OCI-LY3 (cell line): Measurements from ENCODE around the gene ITGB1.

Experiments
- H2AFZ ChIP-seq: fragments of 200-600, 300-600 bp; shearing (Covaris generic); 2 replicates; pipeline ENCODE4 v1.6.0; 2014; ENCODE audit warnings: antibody characterized with exemption, low read depth, low read length
- H3K27ac ChIP-seq: fragments of 200-600, 300-600 bp; sonication (generic); 2 replicates; pipeline ENCODE4 v1.5.1; 2014; ENCODE audit warnings: mild to moderate bottlenecking, low read length, moderate library complexity, mixed read lengths
- H3K27me3 ChIP-seq: fragments of 200-600, 300-600 bp; sonication (generic); 2 replicates; pipeline ENCODE4 v1.6.1; 2014; ENCODE audit warnings: low read depth, low read length, mixed read lengths
- H3K36me3 ChIP-seq: fragments of 200-600, 300-600 bp; sonication (generic); replicated peaks from 2 replicates; pipeline ENCODE3; 2014; ENCODE audit warnings: low read depth, low read length, mixed read lengths
- H3K4me1 ChIP-seq: fragments of 300-600, 200-600 bp; sonication (generic); 2 replicates; pipeline ENCODE4 v1.6.1; 2014; ENCODE audit warnings: low read length, mixed read lengths
- H3K4me2 ChIP-seq: fragments of 200-600, 300-600 bp; sonication (generic); 2 replicates; pipeline ENCODE4 v1.6.1; 2014; ENCODE audit warnings: low read length, mixed read lengths
- H3K4me3 ChIP-seq: fragments of 300-600, 200-600 bp; sonication (generic); 2 replicates; pipeline ENCODE4 v1.5.1; 2014; ENCODE audit warnings: antibody characterized with exemption, mild to moderate bottlenecking, low read length, moderate library complexity
- H3K79me2 ChIP-seq: fragments of 300-600, 200-600 bp; shearing (Covaris generic); 2 replicates; pipeline ENCODE4 v1.6.1; 2014; ENCODE audit warnings: mild to moderate bottlenecking, low read length, mixed read lengths
- H3K9ac ChIP-seq: fragments of 300-600, 200-600 bp; shearing (Covaris generic); 2 replicates; pipeline ENCODE4 v1.6.0; 2014; ENCODE audit warnings: mild to moderate bottlenecking, low read length, moderate library complexity
- H3K9me3 ChIP-seq: fragments of 200-600, 300-600 bp; shearing (Covaris generic); 2 replicates; pipeline ENCODE4 v1.6.1; 2014; ENCODE audit warnings: low read length, mixed read lengths; ENCODE audit not compliant: insufficient read depth
- H4K20me1 ChIP-seq: fragments of 200-600, 300-600 bp; sonication (generic); 2 replicates; pipeline ENCODE4 v1.6.1; 2016; ENCODE audit warnings: low read length, mixed read lengths; ENCODE audit not compliant: insufficient read depth
- CTCF ChIP-seq: fragments of 200-600, 300-600 bp; sonication (generic); IDR thresholded peaks from 2 replicates; pipeline ENCODE4 v1.5.1; 2014; ENCODE audit warnings: antibody characterized with exemption, low read length, low read depth
- EZH2phosphoT487 ChIP-seq: fragments of 200-600 bp; shearing (Covaris generic); IDR thresholded peaks from 2 replicates; pipeline ENCODE4 v1.6.1; 2018; ENCODE audit warnings: antibody characterized with exemption, mixed run types, low read depth

The ITGB1 gene

GRCh38 chr10:32985341-32985764, 27.3 kb upstream of the ITGB1 start:
- H3K9me3 ChIP-seq: no peaks in the 10 kb centered on the region
- no peak overlapping the region for H3K27ac ChIP-seq
- H3K9ac ChIP-seq: no peak overlapping the region
- H3K79me2 ChIP-seq: no peaks in the 10 kb centered on the region
- H3K27me3 ChIP-seq: 0 out of 2 replicates have a peak, but pooled peaks cover 3% of the 10 kb centered on the region
- H3K36me3 ChIP-seq: no peaks in the 10 kb centered on the region
- H3K4me2 ChIP-seq: no peak overlapping the region
- H3K4me3 ChIP-seq: no peak overlapping the region
- no peaks in the 10 kb centered on the region for H4K20me1 ChIP-seq
- TF ChIP-seq CTCF: no peak
- no peak for TF ChIP-seq EZH2phosphoT487
- no peak overlapping the region for H2AFZ ChIP-seq
- H3K4me1 ChIP-seq: no peaks in the 10 kb centered on the region

GRCh38 chr10:32984003-32984600, 26.1 kb upstream of the ITGB1 start:
- no peaks in the 10 kb centered on the region for H3K4me1 ChIP-seq
- no peaks in the 10 kb centered on the region for H3K9me3 ChIP-seq
- no peak overlapping the region for H3K4me3 ChIP-seq
- H3K27me3 ChIP-seq: peaks cover 10% of the 10 kb centered on the region
- no peak for TF ChIP-seq EZH2phosphoT487
- TF ChIP-seq CTCF: no peak
- no peak overlapping the region for H3K9ac ChIP-seq
- H3K79me2 ChIP-seq: no peaks in the 10 kb centered on the region
- no peak overlapping the region for H3K27ac ChIP-seq
- H3K4me2 ChIP-seq: no peak overlapping the region
- H2AFZ ChIP-seq: no peak overlapping the region
- no peaks in the 10 kb centered on the region for H3K36me3 ChIP-seq
- H4K20me1 ChIP-seq: no peaks in the 10 kb centered on the region

- H3K27me3 ChIP-seq: peaks cover 13% of the 10 kb centered on the region
- no peak overlapping the region for H3K4me2 ChIP-seq
- H3K9ac ChIP-seq: no peak overlapping the region
- no peak for TF ChIP-seq CTCF
- no peak for TF ChIP-seq EZH2phosphoT487
- no peaks in the 10 kb centered on the region for H3K36me3 ChIP-seq
- no peak overlapping the region for H2AFZ ChIP-seq
- no peaks in the 10 kb centered on the region for H4K20me1 ChIP-seq
- H3K27ac ChIP-seq: no peak overlapping the region
- H3K4me1 ChIP-seq: no peaks in the 10 kb centered on the region
- no peak overlapping the region for H3K4me3 ChIP-seq
- H3K79me2 ChIP-seq: no peaks in the 10 kb centered on the region
- H3K9me3 ChIP-seq: no peaks in the 10 kb centered on the region
Measured at GRCh38 chr10:32982911-32983909, 25.2 kb upstream of the ITGB1 start.

GRCh38 chr10:32982293-32982709, 24.3 kb upstream of the ITGB1 start:
- Histone ChIP-seq H2AFZ (no peak overlapping the region), H3K9ac (no peak overlapping the region), H3K9me3 (no peaks in the 10 kb centered on the region), H4K20me1 (no peaks in the 10 kb centered on the region), H3K27me3 (peaks cover 13% of the 10 kb centered on the region), H3K4me2 (no peak overlapping the region), H3K4me1 (no peaks in the 10 kb centered on the region), H3K36me3 (no peaks in the 10 kb centered on the region), H3K79me2 (no peaks in the 10 kb centered on the region), H3K4me3 (no peak overlapping the region), H3K27ac (no peak overlapping the region)
- TF ChIP-seq CTCF: no peak
- no peak for TF ChIP-seq EZH2phosphoT487
